ENCODE results near the gene SLC37A4.
"Not testable (repeated sequence)": the region's sequence is repeated elsewhere in the genome, so short reads cannot be mapped to it uniquely, and the experiment has no call there.

Gene SLC37A4

DNA sequence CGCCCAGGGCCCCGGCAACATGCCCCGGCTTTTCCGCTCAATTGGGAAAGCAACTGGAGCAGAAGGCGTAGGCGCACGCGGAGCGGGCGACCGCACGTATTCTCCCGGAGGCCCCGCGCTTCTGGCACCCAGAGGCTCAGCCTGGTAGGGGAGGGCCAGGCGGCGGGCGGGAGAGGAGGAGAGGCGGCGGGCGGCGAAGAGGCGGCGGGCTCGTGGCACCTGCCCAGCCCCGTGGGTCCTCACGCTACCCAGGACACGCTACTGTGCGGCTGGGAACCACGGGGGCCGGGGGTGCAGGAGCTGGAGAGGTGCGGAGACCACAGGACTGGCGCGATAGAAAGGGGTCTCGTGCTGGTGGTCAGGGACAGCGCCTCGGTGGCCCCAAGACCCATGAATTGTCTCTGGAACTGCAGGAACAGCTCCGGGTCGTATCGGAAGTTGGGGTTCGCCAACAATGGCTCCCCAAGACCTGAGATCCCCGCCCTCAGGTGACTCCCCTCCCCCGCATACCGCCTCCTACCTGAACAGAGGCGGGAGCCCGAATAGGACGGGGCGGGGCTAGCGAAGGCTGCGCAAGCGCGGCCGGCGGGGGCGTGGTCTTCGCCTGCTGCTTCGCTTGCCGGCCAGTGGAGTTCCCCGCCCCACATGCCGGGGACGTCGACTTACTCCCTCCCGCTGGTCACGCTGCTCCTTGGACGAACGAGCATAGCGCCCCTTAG lies at the start of gene SLC37A4:
Gene SLC37A4 (minus strand): TSS at position 549 of the 719 bp plus-strand sequence.
- no peak for TF ChIP-seq ZNF274 (IDR thresholded peaks at IDR 0.05; ENCODE audit: low read depth, low read length)
- peak within 1 kb of the TSS; percentile 82 for H3K4me3 ChIP-seq (ENCODE audit: low read length)

DNA sequence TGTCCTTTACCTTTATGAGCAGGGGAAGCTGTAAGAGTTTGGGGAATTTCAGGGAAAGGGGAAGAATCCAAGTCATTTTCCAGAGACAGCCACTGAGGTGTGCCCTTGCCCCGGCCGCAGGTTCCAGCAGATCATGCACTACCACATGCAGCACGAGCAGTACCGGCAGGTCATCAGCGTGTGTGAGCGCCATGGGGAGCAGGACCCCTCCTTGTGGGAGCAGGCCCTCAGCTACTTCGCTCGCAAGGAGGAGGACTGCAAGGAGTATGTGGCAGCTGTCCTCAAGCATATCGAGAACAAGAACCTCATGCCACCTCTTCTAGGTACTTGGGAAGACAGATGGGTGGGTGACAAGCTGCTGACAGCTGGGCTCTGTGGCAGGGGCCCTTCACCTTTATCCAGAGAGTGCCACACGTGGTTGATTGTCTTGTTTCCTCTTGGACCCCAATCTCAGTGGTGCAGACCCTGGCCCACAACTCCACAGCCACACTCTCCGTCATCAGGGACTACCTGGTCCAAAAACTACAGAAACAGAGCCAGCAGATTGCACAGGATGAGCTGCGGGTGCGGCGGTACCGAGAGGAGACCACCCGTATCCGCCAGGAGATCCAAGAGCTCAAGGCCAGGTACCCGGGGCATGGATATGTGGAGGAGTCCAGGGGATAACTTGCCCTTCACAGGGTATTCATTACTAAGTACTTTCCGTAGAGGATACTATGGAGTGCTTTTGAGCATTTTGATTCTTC lies 48.2 kb upstream of the SLC37A4 start:
- no peak for TF ChIP-seq ZNF274 (IDR thresholded peaks at IDR 0.05; ENCODE audit: low read depth, low read length)
- no peak overlapping the region for H3K4me3 ChIP-seq (ENCODE audit: low read length)

DNA sequence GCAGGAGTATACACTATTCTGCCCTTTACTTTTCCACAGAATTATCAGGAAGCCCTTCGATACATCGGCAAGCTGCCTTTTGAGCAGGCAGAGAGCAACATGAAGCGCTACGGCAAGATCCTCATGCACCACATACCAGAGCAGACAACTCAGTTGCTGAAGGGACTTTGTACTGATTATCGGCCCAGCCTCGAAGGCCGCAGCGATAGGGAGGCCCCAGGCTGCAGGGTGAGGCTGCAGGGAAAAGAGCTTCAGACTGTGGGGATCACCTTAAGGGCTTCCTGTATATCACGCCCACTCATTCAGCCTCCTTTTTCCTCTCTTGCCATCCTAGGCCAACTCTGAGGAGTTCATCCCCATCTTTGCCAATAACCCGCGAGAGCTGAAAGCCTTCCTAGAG lies 47.2 kb upstream of the SLC37A4 start:
- no peak for TF ChIP-seq ZNF274 (IDR thresholded peaks at IDR 0.05; ENCODE audit: low read depth, low read length)
- no peak overlapping the region for H3K4me3 ChIP-seq (ENCODE audit: low read length)

GRCh38 chr11:119067371-119068222 lies 36.9 kb upstream of the SLC37A4 start, which contains the start of gene VPS11:
Gene VPS11 (plus strand): TSS chr11:119067818. CDS start chr11:119067824, 6 bp downstream.
- TF ChIP-seq ZNF274 (IDR thresholded peaks at IDR 0.05; ENCODE audit: low read depth, low read length), result no peak
- H3K4me3 ChIP-seq (ENCODE audit: low read length), result peak within 1 kb of the TSS; percentile 79

DNA sequence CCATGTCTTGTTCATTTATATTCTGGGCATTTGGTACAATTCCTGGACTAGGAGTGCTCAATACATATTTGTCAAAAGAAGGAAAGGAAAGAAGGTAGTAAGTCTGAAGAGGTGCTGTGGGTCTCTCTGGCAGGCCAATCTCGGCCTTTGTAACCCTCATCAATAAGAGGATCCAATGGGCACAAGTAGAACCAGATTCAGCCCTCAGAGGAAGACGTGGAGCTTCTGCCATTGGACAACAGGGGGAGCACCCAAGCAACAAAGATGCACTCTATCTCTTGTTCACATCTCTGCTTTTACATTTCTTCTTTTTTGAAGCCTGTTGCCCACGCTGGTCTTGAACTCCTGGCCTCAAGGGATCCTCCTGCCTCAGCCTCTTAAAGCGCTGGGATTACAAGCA lies 34.7 kb upstream of the SLC37A4 start:
- TF ChIP-seq ZNF274 (IDR thresholded peaks at IDR 0.05; ENCODE audit: low read depth, low read length), result no peak
- H3K4me3 ChIP-seq (ENCODE audit: low read length), result no peak overlapping the region

DNA sequence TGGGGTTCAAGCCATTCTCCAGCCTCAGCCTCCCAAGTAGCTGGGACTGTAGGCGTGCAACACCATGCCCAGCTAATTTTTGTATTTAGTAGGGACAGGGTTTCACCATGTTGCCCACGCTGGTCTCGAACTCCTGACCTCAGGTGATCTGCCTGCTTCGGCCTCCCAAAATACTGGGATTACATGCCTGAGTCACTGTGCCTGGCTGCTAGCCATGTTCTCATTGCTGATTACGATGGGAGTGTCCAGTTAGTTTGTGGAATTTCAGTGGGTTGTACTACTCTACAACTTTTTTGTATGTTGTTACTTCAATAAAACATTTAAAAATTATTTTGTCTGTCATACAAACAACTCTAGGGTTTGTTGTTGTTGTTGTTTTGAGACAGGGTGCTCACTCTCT lies 32.1 kb upstream of the SLC37A4 start:
- no peak overlapping the region for H3K4me3 ChIP-seq (ENCODE audit: low read length)
- TF ChIP-seq ZNF274 (IDR thresholded peaks at IDR 0.05; ENCODE audit: low read depth, low read length), result no peak

DNA sequence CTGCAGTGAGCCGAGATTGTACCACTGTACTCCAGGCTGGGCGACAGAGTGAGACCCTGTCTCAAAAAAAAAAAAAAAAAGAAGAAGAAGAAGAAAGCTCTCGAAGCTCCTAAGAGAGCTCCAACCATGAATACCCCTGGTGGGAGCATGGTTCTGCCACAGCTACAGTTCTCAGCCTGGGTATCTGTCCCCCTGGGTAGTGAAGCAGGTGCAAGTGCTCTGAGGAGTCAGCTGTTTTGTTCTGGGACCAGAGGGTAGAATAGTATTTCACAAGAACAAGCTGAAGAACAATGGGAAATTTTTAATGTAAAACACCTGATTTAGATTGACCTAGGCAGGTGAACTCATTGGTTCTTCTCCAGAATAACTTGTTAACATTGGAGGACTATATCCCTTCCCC lies 30.6 kb upstream of the SLC37A4 start:
- no peak overlapping the region for H3K4me3 ChIP-seq (ENCODE audit: low read length)
- no peak for TF ChIP-seq ZNF274 (IDR thresholded peaks at IDR 0.05; ENCODE audit: low read depth, low read length)

DNA sequence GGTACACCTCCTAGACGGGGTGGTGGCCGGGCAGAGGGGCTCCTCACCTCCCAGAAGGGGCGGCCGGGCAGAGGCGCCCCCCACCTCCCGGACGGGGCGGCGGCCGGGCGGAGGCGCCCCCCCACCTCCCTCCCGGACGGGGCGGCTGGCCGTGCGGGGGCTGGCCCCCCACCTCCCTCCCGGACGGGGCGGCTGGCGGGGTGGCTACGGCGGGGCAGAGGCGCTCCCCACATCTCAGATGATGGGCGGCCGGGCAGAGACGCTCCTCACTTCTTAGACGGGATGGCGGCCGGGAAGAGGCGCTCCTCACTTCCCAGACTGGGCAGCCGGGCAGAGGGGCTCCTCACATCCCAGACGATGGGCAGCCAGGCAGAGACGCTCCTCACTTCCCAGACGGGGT lies 28.5 kb upstream of the SLC37A4 start:
- H3K4me3 ChIP-seq (ENCODE audit: low read length), result not testable (repeated sequence)

- no peak for TF ChIP-seq ZNF274 (IDR thresholded peaks at IDR 0.05; ENCODE audit: low read depth, low read length)
- peak within 1 kb of the TSS; percentile 97 for H3K4me3 ChIP-seq (ENCODE audit: low read length)
Observed at GRCh38 chr11:119057000-119057769, 26.5 kb upstream of the SLC37A4 start, which contains the start of gene HYOU1. Gene HYOU1 (minus strand): TSS chr11:119057205. CDS start chr11:119056160, 1,045 bp downstream.

GRCh38 chr11:119056421-119056999 lies 25.8 kb upstream of the SLC37A4 start:
- peak overlapping the region; percentile 92 for H3K4me3 ChIP-seq (ENCODE audit: low read length)
- TF ChIP-seq ZNF274 (IDR thresholded peaks at IDR 0.05; ENCODE audit: low read depth, low read length), result no peak

- no peak for TF ChIP-seq ZNF274 (IDR thresholded peaks at IDR 0.05; ENCODE audit: low read depth, low read length)
- peak overlapping the region; percentile 92 for H3K4me3 ChIP-seq (ENCODE audit: low read length)
Observed at GRCh38 chr11:119055901-119056300, 25.2 kb upstream of the SLC37A4 start.

DNA sequence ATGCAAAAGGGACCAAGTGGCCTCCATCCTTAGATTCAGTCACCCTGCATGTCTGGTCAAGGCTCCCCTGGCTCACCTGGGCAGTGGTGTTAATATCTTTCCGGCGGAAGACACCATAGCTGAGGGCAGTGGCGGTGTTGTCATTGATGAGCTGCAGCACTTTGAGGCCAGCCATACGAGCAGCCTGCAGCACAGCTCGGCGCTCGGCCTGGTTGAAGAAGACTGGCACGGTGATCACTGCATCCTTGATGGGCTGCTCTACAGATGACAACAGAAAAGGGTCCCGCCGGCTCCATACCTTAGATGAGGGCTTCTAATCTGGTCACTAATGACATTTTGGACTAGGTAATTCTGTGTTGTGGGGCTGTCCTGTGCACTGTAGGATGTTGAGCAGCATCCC lies 23.7 kb upstream of the SLC37A4 start:
- TF ChIP-seq ZNF274 (IDR thresholded peaks at IDR 0.05; ENCODE audit: low read depth, low read length), result no peak
- H3K4me3 ChIP-seq (ENCODE audit: low read length), result no peak overlapping the region

GRCh38 chr11:119052163-119052814 lies 21.6 kb upstream of the SLC37A4 start:
- no peak overlapping the region for H3K4me3 ChIP-seq (ENCODE audit: low read length)
- TF ChIP-seq ZNF274 (IDR thresholded peaks at IDR 0.05; ENCODE audit: low read depth, low read length), result no peak
